Smooth muscle cell (in vitro differentiated cells): ENCODE results near the gene HRH1. TPM values are rescaled to one million over a fixed set of nuclear protein-coding genes. Genes with fewer than 3 reads are reported as not detected.

Experiments
- DNase-seq: peaks from one replicate; lab custom pipeline; 2025; ENCODE audit not compliant: unreplicated experiment; lab: John Stamatoyannopoulos, UW
- H2AFZ ChIP-seq: fragments of 200-600 bp; sonication (generic); 2 replicates; pipeline ENCODE4 v1.6.0; 2016; ENCODE audit warnings: antibody characterized with exemption, low read depth, mild to moderate bottlenecking
- H3F3A ChIP-seq: fragments of 200-600 bp; sonication (generic); 2 replicates; pipeline ENCODE4 v1.6.0; 2017; ENCODE audit warnings: antibody characterized with exemption, low read depth
- H3K27ac ChIP-seq: fragments of 200-600 bp; sonication (generic); 2 replicates; pipeline ENCODE4 v1.5.1; 2016; ENCODE audit warnings: low read depth, mild to moderate bottlenecking
- H3K27me3 ChIP-seq: fragments of 200-600 bp; sonication (generic); 2 replicates; pipeline ENCODE4 v1.6.1; 2016; ENCODE audit warnings: low read depth, mild to moderate bottlenecking
- H3K36me3 ChIP-seq: fragments of 200-600 bp; sonication (generic); 2 replicates; pipeline ENCODE4 v1.5.1; 2016; ENCODE audit warnings: low read depth
- H3K4me1 ChIP-seq: fragments of 200-600 bp; sonication (generic); 2 replicates; pipeline ENCODE4 v1.5.1; 2016; ENCODE audit warnings: low read depth
- H3K4me2 ChIP-seq: fragments of 200-600 bp; sonication (generic); 2 replicates; pipeline ENCODE4 v1.6.0; 2016; ENCODE audit warnings: mild to moderate bottlenecking
- H3K4me3 ChIP-seq: fragments of 200-600 bp; sonication (generic); 2 replicates; pipeline ENCODE4 v1.5.1; 2016; ENCODE audit warnings: mild to moderate bottlenecking
- H3K79me2 ChIP-seq: fragments of 200-600 bp; sonication (generic); 2 replicates; pipeline ENCODE4 v1.6.0; 2016; ENCODE audit warnings: low read depth, mild to moderate bottlenecking
- H3K9ac ChIP-seq: fragments of 200-600 bp; sonication (generic); 2 replicates; pipeline ENCODE4 v1.6.0; 2016; ENCODE audit warnings: low read depth
- H3K9me3 ChIP-seq: fragments of 200-600 bp; sonication (generic); replicated peaks from 2 replicates; pipeline ENCODE4 v1.5.1; 2016; ENCODE audit warnings: low read depth
- H4K20me1 ChIP-seq: fragments of 200-600 bp; sonication (generic); 2 replicates; pipeline ENCODE4 v1.6.0; 2016; ENCODE audit warnings: low read depth
- CTCF ChIP-seq: fragments of 200-600 bp; sonication (generic); IDR thresholded peaks from 2 replicates; pipeline ENCODE4 v1.5.1; 2017; ENCODE audit warnings: borderline replicate concordance, mild to moderate bottlenecking, antibody characterized with exemption; ENCODE audit not compliant: insufficient read depth, poor library complexity, severe bottlenecking
- WGBS: methylation state at CpG from one replicate; pipeline ENCODE4 v1.1.7; 2016; ENCODE audit warnings: low lambda C conversion rate; 5-methylcytosine and 5-hydroxymethylcytosine counted together
- polyA plus RNA-seq: library from polyadenylated mRNA; unstranded; fragments of >200 nt; fragmentation: Nextera tagmentation; extraction: Ambion mirVana; gene quantifications from 2 replicates; pipeline ENCODE4 v1.2.1, GENCODE V29; 2016
- total RNA-seq: library from RNA; depleted of rRNA; stranded (reverse); fragments of >200 nt; gene quantifications from 2 replicates; pipeline ENCODE4 v1.2.3, GENCODE V29; 2014

Gene HRH1
- total and polyA plus RNA-seq, 2 experiments from 2014 or later: 7.3 to 9.9 TPM

GRCh38 chr3:11187681-11188080 lies 33.4 kb downstream of the HRH1 start:
- no peak for DNase-seq
- Histone ChIP-seq H3K27ac (no peak overlapping the region), H3K9ac (no peak overlapping the region)

GRCh38 chr3:11188231-11188630 lies 33.9 kb downstream of the HRH1 start:
- no peak for DNase-seq
- Histone ChIP-seq H3K27ac (no peak overlapping the region), H3K27me3 (no peaks in the 10 kb centered on the region), H3K9me3 (no peaks in the 10 kb centered on the region), H3K4me3 (no peak overlapping the region), H3F3A (no peaks in the 10 kb centered on the region), H2AFZ (no peak overlapping the region), H3K4me2 (no peak overlapping the region), H3K36me3 (no peaks in the 10 kb centered on the region), H3K9ac (no peak overlapping the region), H3K79me2 (no peaks in the 10 kb centered on the region), H4K20me1 (no peaks in the 10 kb centered on the region), H3K4me1 (no peaks in the 10 kb centered on the region)
- TF ChIP-seq CTCF: no peak
- 69% methylated on average over 6 of the region's 6 CpGs for WGBS

More at GRCh38 chr3:11187681-11188080, 33.4 kb downstream of the HRH1 start:
- H3F3A ChIP-seq: no peaks in the 10 kb centered on the region
- H3K4me1 ChIP-seq: no peaks in the 10 kb centered on the region
- H3K9me3 ChIP-seq: no peaks in the 10 kb centered on the region
- no peak overlapping the region for H2AFZ ChIP-seq
- no peaks in the 10 kb centered on the region for H3K79me2 ChIP-seq
- no peaks in the 10 kb centered on the region for H4K20me1 ChIP-seq
- WGBS: 75% methylated on average over 3 of the region's 3 CpGs
- H3K36me3 ChIP-seq: no peaks in the 10 kb centered on the region
- H3K27me3 ChIP-seq: no peaks in the 10 kb centered on the region
- H3K4me3 ChIP-seq: no peak overlapping the region
- no peak overlapping the region for H3K4me2 ChIP-seq
- no peak for TF ChIP-seq CTCF

- no peaks in the 10 kb centered on the region for H3F3A ChIP-seq
- no peak for TF ChIP-seq CTCF
- WGBS: 72% methylated on average over 5 of the region's 5 CpGs
- peaks cover 5% of the 10 kb centered on the region for H3K79me2 ChIP-seq
- H3K27me3 ChIP-seq: no peaks in the 10 kb centered on the region
- no peak overlapping the region for H2AFZ ChIP-seq
- no peak overlapping the region for H3K4me3 ChIP-seq
- no peak for DNase-seq
- peaks cover 9% of the 10 kb centered on the region for H3K4me1 ChIP-seq
- no peaks in the 10 kb centered on the region for H3K36me3 ChIP-seq
- H3K9me3 ChIP-seq: no peaks in the 10 kb centered on the region
- no peak overlapping the region for H3K9ac ChIP-seq
- H3K4me2 ChIP-seq: no peak overlapping the region
- no peak overlapping the region for H3K27ac ChIP-seq
- no peaks in the 10 kb centered on the region for H4K20me1 ChIP-seq
Measured at GRCh38 chr3:11195201-11195600, 40.9 kb downstream of the HRH1 start.

- no peak for DNase-seq
- peak overlapping the region; percentile 75 for H3K4me2 ChIP-seq
- H3K27ac ChIP-seq: peak overlapping the region; percentile 37
- no peak overlapping the region for H3K4me3 ChIP-seq
- peak overlapping the region; percentile 42 for H2AFZ ChIP-seq
- H3K36me3 ChIP-seq: no peaks in the 10 kb centered on the region
- H3K4me1 ChIP-seq: peaks cover 9% of the 10 kb centered on the region
- no peaks in the 10 kb centered on the region for H3K9me3 ChIP-seq
- H3K27me3 ChIP-seq: no peaks in the 10 kb centered on the region
- TF ChIP-seq CTCF: no peak
- WGBS: 29% methylated on average over 10 of the region's 10 CpGs
- H3K9ac ChIP-seq: peak overlapping the region; percentile 23
- peaks cover 5% of the 10 kb centered on the region for H3K79me2 ChIP-seq
- H3F3A ChIP-seq: no peaks in the 10 kb centered on the region
- no peaks in the 10 kb centered on the region for H4K20me1 ChIP-seq
Measured at GRCh38 chr3:11195721-11196332, 41.5 kb downstream of the HRH1 start.
